Measurements from ENCODE around the gene PDSS2. TPM values are rescaled to one million over a fixed set of nuclear protein-coding genes. Genes with fewer than 3 reads are reported as not detected.

PDSS2 gene
- total RNA-seq, 1 experiment from 2014 or later = 12.1 TPM

GRCh38 chr6:107107791-107108190, 351.6 kb downstream of the PDSS2 start:
- Histone ChIP-seq H2BK12ac (ENCODE audit: insufficient read length, low read depth, low read length) (no peak overlapping the region), H2AFZ (ENCODE audit: low read length) (no peak overlapping the region), H3T11ph (ENCODE audit: low read length) (no peak overlapping the region), H4K20me1 (ENCODE audit: control insufficient read depth, insufficient read depth, insufficient read length) (no peaks in the 10 kb centered on the region), H3K4ac (ENCODE audit: low read depth, low read length) (no peak overlapping the region), H2BK20ac (ENCODE audit: low read depth, low read length, poor library complexity, severe bottlenecking) (no peak overlapping the region), H3K4me2 (ENCODE audit: insufficient read depth, insufficient read length, low read length) (no peak overlapping the region), H3K23ac (ENCODE audit: insufficient read length, low read depth, low read length) (no peak overlapping the region), H3K79me2 (ENCODE audit: insufficient read depth, low read length) (peaks cover 7% of the 10 kb centered on the region; the same call in 1 of the 2 replicates), H2BK120ac (ENCODE audit: low read depth, low read length, poor library complexity, severe bottlenecking) (no peak overlapping the region), H4K8ac (replicated peaks; ENCODE audit: insufficient read length, low read depth, low read length) (no peak overlapping the region), H3K56ac (ENCODE audit: insufficient read length, low read depth, low read length) (no peak overlapping the region), H3K4me1 (ENCODE audit: insufficient read depth, low read length) (peaks cover 19% of the 10 kb centered on the region), H3K9ac (ENCODE audit: extremely low read depth, insufficient read length, low read length) (no peak overlapping the region), H3K9me3 (ENCODE audit: control insufficient read depth, low read depth, low read length) (no peaks in the 10 kb centered on the region), H3K14ac (ENCODE audit: insufficient read depth, low read length) (no peak overlapping the region), H4K5ac (ENCODE audit: insufficient read length, low read depth, low read length) (no peak overlapping the region), H2AK5ac (ENCODE audit: insufficient read length, low read length) (no peak overlapping the region), H3K23me2 (ENCODE audit: insufficient read length, low read depth, low read length, poor library complexity, severe bottlenecking) (no peaks in the 10 kb centered on the region), H3K79me1 (ENCODE audit: insufficient read depth, low read depth, low read length, poor library complexity, severe bottlenecking) (peaks cover 5% of the 10 kb centered on the region), H3K18ac (ENCODE audit: insufficient read length, low read depth, low read length) (no peak overlapping the region), H3K27me3 (ENCODE audit: insufficient read depth, low read length) (no peaks in the 10 kb centered on the region), H2BK5ac (ENCODE audit: insufficient read length, low read length) (no peak overlapping the region), H3K27ac (ENCODE audit: insufficient read length, low read depth, low read length) (no peak overlapping the region), H4K91ac (ENCODE audit: insufficient read length, low read depth, low read length) (no peak overlapping the region), H2BK15ac (ENCODE audit: low read depth, low read length) (no peak overlapping the region)
- no CpG with 5 or more reads among the region's 4 CpGs for WGBS (ENCODE audit: extremely low coverage, insufficient read length, low lambda C conversion rate)
- no peaks in the 10 kb centered on the region for H3K9me3 Mint-ChIP-seq
- H3K4me3 Mint-ChIP-seq = no peak overlapping the region
- peaks cover 3 to 35% (median 23%) of the 10 kb centered on the region in 3 experiments; a peak in 6 of 7 replicates for H3K36me3 Mint-ChIP-seq (ENCODE audit: insufficient read depth in 1 of 3, low read depth in 3 of 3)
- H3K27me3 Mint-ChIP-seq (ENCODE audit: low read depth) = no peaks in the 10 kb centered on the region
- peak overlapping the region; percentile 52 to 92 (median 81); a peak in 6 of 7 replicates for H3K27ac Mint-ChIP-seq
- peaks cover 40 to 44% of the 10 kb centered on the region in 2 experiments for H3K4me1 Mint-ChIP-seq
- DNase-seq = no peak
- TF ChIP-seq, protein P1, sequence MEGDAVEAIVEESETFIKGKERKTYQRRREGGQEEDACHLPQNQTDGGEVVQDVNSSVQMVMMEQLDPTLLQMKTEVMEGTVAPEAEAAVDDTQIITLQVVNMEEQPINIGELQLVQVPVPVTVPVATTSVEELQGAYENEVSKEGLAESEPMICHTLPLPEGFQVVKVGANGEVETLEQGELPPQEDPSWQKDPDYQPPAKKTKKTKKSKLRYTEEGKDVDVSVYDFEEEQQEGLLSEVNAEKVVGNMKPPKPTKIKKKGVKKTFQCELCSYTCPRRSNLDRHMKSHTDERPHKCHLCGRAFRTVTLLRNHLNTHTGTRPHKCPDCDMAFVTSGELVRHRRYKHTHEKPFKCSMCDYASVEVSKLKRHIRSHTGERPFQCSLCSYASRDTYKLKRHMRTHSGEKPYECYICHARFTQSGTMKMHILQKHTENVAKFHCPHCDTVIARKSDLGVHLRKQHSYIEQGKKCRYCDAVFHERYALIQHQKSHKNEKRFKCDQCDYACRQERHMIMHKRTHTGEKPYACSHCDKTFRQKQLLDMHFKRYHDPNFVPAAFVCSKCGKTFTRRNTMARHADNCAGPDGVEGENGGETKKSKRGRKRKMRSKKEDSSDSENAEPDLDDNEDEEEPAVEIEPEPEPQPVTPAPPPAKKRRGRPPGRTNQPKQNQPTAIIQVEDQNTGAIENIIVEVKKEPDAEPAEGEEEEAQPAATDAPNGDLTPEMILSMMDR (conservative IDR thresholded peaks at IDR 0.05) = no peak
